Inflammatory macrophage (primary cell): Measurements from ENCODE around the gene OTUD3.
"Not testable (repeated sequence)": the region's sequence is repeated elsewhere in the genome, so short reads cannot be mapped to it uniquely, and the experiment has no call there.

ENCODE experiments used
- DNase-seq, 2 donors: peaks; one replicate each; pipeline ENCODE4 v3.0.0-alpha.2; 2020 to 2022

Gene OTUD3

GRCh38 chr1:19869453-19869852 lies 12.7 kb upstream of the OTUD3 start:
- DNase-seq, result not testable (repeated sequence)

GRCh38 chr1:19869929-19870328 lies 12.3 kb upstream of the OTUD3 start:
- DNase-seq, result no peak

GRCh38 chr1:19872190-19872589 lies 10.0 kb upstream of the OTUD3 start:
- no peak for DNase-seq

- peak; percentile 51 to 62 for DNase-seq
Measured at GRCh38 chr1:19877181-19877750, 4.9 kb upstream of the OTUD3 start.

- DNase-seq, result no peak
Measured at GRCh38 chr1:19877821-19878636, 4.2 kb upstream of the OTUD3 start.

GRCh38 chr1:19878637-19878985 lies 3.6 kb upstream of the OTUD3 start:
- DNase-seq, result no peak

- no peak for DNase-seq
Measured at GRCh38 chr1:19879227-19879626, 3.0 kb upstream of the OTUD3 start.

GRCh38 chr1:19879661-19880060 lies 2.5 kb upstream of the OTUD3 start:
- no peak for DNase-seq

GRCh38 chr1:19880841-19881240 lies 1.4 kb upstream of the OTUD3 start:
- DNase-seq, result not testable (repeated sequence)

- DNase-seq, result no peak
Measured at GRCh38 chr1:19884312-19884711, 2.1 kb downstream of the OTUD3 start.

- no peak for DNase-seq
Measured at GRCh38 chr1:19885821-19886220, 3.6 kb downstream of the OTUD3 start.

GRCh38 chr1:19888112-19888511 lies 5.9 kb downstream of the OTUD3 start:
- no peak for DNase-seq

GRCh38 chr1:19889656-19890055 lies 7.5 kb downstream of the OTUD3 start:
- no peak for DNase-seq

GRCh38 chr1:19892129-19892528 lies 9.9 kb downstream of the OTUD3 start:
- no peak for DNase-seq

GRCh38 chr1:19892628-19893168 lies 10.5 kb downstream of the OTUD3 start:
- no peak for DNase-seq

GRCh38 chr1:19893687-19894086 lies 11.5 kb downstream of the OTUD3 start:
- DNase-seq, result no peak

- no peak for DNase-seq
Measured at GRCh38 chr1:19894218-19894617, 12.0 kb downstream of the OTUD3 start.

GRCh38 chr1:19901653-19902052 lies 19.5 kb downstream of the OTUD3 start:
- no peak for DNase-seq

- no peak for DNase-seq
Measured at GRCh38 chr1:19903621-19904020, 21.4 kb downstream of the OTUD3 start.

GRCh38 chr1:19907456-19907855 lies 25.3 kb downstream of the OTUD3 start:
- no peak for DNase-seq

- DNase-seq, result no peak
Measured at GRCh38 chr1:19909392-19909791, 27.2 kb downstream of the OTUD3 start.

- no peak for DNase-seq
Measured at GRCh38 chr1:19909971-19910370, 27.8 kb downstream of the OTUD3 start.

GRCh38 chr1:19910650-19911049 lies 28.5 kb downstream of the OTUD3 start:
- no peak for DNase-seq

GRCh38 chr1:19918057-19918456 lies 35.9 kb downstream of the OTUD3 start:
- DNase-seq, result peak; percentile 69 to 75
